ENCODE measurements around the gene EYS. TPM values are rescaled to one million over a fixed set of nuclear protein-coding genes. Genes with fewer than 3 reads are reported as not detected.

The EYS gene
- total RNA-seq, 2 donors from 2014 or later, result 0.20 TPM; not detected in 1

DNA sequence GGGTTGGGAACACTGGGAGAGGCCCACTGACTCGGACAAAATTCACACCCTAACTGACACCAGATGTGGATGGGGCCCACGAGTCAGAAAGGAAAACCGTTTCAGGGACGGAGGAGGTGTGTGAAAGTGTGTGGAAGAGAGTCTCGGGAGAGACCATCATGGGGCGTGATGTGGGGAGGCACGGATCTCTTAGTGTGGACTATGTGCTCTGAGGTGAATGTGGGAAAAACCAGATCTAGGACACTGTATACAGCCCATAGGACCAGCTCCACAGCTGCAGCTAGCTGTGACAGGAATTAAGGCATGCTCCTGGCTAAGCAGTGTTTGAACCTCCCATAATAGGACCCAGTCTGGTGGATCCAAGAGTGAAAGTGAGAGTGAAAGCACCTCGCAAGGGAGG is 1380.1 kb downstream of the EYS start:
- H3K4me3 Mint-ChIP-seq, result no peak overlapping the region
- no peak for DNase-seq (ENCODE audit: low spot score)
- no peaks in the 10 kb centered on the region for H3K4me1 Mint-ChIP-seq (ENCODE audit: low read depth in 2 of 2)
- no peaks in the 10 kb centered on the region for H3K27me3 Mint-ChIP-seq
- H3K27ac Mint-ChIP-seq, result no peak overlapping the region
- peaks cover 26% of the 10 kb centered on the region for H3K9me3 Mint-ChIP-seq
- H3K36me3 Mint-ChIP-seq, result no peaks in the 10 kb centered on the region
- ATAC-seq, result no peak

DNA sequence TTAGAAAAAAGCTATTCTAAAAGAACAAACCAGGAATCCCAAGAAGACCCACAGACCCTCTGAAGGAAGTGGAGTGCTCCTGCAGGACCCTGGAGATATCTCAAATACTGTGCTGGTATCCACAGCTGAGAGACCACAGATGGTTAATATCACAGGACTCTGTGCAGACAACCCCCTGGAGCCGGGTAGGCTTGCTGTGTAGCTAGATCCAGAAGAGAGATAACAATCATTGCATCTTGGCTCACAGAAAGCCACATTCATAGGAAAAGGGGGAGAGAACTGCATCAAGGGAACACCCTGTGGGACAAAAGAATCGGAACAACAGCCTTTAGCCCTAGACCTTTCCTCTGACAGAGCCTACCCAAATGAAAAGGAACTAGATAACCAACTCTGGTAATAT is 1381.9 kb downstream of the EYS start:
- no peak for DNase-seq (ENCODE audit: low spot score)
- no peak overlapping the region for H3K27ac Mint-ChIP-seq
- no peak overlapping the region for H3K4me3 Mint-ChIP-seq
- H3K4me1 Mint-ChIP-seq (ENCODE audit: low read depth in 2 of 2), result no peaks in the 10 kb centered on the region
- no peaks in the 10 kb centered on the region for H3K27me3 Mint-ChIP-seq
- no peaks in the 10 kb centered on the region for H3K36me3 Mint-ChIP-seq
- no peak for ATAC-seq
- peaks cover 25% of the 10 kb centered on the region for H3K9me3 Mint-ChIP-seq

DNA sequence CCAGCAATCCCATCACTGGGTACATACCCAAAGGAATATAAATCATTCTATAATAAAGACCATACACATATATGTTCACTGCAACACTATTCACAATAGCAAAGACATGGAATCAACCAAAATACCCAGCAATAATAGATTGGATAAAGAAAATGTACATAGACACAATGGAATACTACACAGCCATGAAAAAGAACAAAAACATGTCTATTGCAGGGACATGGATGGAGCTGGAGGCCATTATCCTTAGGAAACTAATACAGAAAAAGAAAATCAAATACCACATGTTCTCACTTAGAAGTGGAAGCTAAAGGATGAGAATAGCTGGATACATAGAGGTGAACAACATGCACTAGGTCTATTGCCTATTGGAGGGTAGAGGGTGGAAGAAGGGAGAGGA is 1396.8 kb downstream of the EYS start:
- H3K27ac Mint-ChIP-seq, result no peak overlapping the region
- DNase-seq (ENCODE audit: low spot score) (no peak), ATAC-seq (no peak)
- H3K4me1 Mint-ChIP-seq (ENCODE audit: low read depth in 2 of 2), result no peaks in the 10 kb centered on the region
- no peaks in the 10 kb centered on the region for H3K27me3 Mint-ChIP-seq
- H3K36me3 Mint-ChIP-seq, result peaks cover 21% of the 10 kb centered on the region
- no peak overlapping the region for H3K4me3 Mint-ChIP-seq
- H3K9me3 Mint-ChIP-seq, result peaks cover 27% of the 10 kb centered on the region

DNA sequence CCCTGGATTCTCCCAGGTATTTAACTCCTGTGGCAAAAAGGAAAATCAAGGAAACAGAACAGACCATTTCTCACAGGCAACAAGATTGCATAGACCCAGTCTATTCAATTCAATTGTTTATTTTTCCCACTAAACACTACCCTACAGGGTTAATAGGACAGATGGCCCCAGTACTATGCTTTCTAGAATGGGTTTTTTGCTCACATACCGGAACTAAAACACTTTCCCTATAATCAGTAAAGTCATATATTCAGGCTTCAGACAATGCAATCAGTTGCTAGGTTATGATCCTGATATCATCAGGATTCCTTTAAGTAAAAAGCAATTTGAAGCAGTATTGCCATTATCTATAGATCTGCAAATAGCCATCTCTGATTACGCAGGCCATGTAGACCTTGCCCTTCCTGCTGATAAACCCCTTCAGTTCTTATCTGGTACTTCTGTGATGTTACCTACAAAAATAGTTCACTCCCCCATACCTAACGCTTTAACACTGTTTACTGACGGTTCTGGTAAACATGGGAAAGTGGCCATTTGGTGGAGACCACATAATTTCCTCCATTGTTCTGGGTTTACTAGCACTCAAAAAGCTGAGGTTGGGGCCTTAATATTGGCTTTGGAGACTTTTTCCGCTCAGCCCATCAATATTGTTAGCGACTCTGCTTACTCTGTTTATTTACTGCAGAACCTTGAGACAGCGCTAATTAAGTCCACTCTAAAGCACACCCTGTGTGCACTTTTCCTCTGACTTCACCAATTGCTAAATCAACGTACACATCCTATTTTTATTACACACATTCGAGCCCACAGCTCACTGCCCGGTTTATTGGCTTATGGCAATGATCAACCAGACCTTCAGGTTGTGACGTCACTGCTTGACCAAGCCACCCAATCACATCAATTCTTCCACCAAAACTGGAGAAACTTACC is 1405.5 kb downstream of the EYS start:
- Mint-ChIP-seq H3K9me3 (peaks cover 19% of the 10 kb centered on the region), H3K27ac (no peak overlapping the region), H3K27me3 (no peaks in the 10 kb centered on the region), H3K4me1 (ENCODE audit: low read depth in 2 of 2) (no peaks in the 10 kb centered on the region), H3K36me3 (peaks cover 17% of the 10 kb centered on the region), H3K4me3 (no peak overlapping the region)
- DNase-seq (ENCODE audit: low spot score) (no peak), ATAC-seq (no peak)

DNA sequence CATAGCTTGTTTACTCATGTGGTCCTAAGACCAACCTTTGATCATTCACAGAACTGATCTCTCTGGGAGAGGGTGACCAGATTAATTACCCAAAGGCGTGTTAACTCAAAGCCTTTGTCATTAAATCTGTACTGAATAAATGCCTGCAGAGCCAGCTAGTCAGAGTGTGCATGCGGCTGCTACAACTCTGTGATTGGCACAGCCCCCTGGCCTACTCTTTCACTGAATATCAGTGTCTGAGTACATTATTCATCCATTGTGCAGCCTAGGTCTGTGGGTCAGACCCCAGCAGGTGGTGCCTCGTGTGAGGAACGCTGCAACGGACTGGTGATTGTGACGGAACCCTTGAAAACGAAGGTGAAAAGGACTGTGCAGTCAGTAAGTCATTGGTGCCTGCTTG is 1407.8 kb downstream of the EYS start:
- no peaks in the 10 kb centered on the region for H3K4me1 Mint-ChIP-seq (ENCODE audit: low read depth in 2 of 2)
- ATAC-seq, result no peak
- H3K9me3 Mint-ChIP-seq, result peaks cover 17% of the 10 kb centered on the region
- no peaks in the 10 kb centered on the region for H3K27me3 Mint-ChIP-seq
- no peak for DNase-seq (ENCODE audit: low spot score)
- H3K4me3 Mint-ChIP-seq, result no peak overlapping the region
- no peak overlapping the region for H3K27ac Mint-ChIP-seq
- H3K36me3 Mint-ChIP-seq, result peaks cover 17% of the 10 kb centered on the region

DNA sequence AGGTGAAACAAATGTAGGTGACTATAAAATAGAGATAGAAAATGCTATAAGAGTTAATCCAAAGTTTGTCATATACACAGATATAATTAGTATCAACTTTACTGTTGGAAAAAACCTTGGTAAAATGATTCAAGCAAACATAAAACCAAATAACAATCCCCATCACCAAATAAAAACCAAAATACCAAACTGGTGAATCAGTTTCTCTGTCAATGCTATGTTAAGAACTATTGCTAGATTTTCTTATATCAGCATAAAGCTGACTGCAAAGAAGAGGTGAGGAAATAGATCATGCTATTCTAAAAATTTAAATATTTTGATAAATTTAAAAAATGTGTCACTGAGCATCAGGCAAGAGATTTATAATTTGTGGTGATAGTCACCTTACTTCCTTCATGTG is 1413.0 kb downstream of the EYS start:
- Mint-ChIP-seq H3K4me3 (no peak overlapping the region), H3K27ac (no peak overlapping the region), H3K9me3 (peaks cover 10% of the 10 kb centered on the region), H3K36me3 (peaks cover 5% of the 10 kb centered on the region), H3K27me3 (no peaks in the 10 kb centered on the region), H3K4me1 (ENCODE audit: low read depth in 2 of 2) (no peaks in the 10 kb centered on the region)
- DNase-seq (ENCODE audit: low spot score) (no peak), ATAC-seq (no peak)

DNA sequence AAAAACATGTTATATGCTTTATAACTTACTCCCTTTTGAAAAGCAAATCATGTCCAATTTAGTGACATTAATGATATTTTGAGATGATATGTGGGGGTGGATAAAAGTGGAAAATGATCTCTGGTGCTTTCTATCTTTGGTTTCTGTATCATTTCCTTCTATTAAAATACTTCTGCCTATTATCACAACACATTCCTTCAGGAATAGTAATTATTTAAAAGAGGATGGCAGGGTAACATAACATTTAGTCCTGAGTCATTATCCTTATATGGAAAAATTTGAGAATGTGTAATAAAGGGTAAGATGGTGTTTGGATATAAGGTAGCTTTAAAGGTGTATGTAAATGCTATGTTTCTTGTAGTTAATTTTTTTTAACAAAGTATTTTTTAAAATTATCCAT is 1413.7 kb downstream of the EYS start:
- no peak overlapping the region for H3K27ac Mint-ChIP-seq
- H3K4me1 Mint-ChIP-seq (ENCODE audit: low read depth in 2 of 2), result no peaks in the 10 kb centered on the region
- DNase-seq (ENCODE audit: low spot score), result no peak
- H3K9me3 Mint-ChIP-seq, result peaks cover 14% of the 10 kb centered on the region
- H3K27me3 Mint-ChIP-seq, result no peaks in the 10 kb centered on the region
- H3K36me3 Mint-ChIP-seq, result peaks cover 5% of the 10 kb centered on the region
- no peak overlapping the region for H3K4me3 Mint-ChIP-seq
- ATAC-seq, result no peak

DNA sequence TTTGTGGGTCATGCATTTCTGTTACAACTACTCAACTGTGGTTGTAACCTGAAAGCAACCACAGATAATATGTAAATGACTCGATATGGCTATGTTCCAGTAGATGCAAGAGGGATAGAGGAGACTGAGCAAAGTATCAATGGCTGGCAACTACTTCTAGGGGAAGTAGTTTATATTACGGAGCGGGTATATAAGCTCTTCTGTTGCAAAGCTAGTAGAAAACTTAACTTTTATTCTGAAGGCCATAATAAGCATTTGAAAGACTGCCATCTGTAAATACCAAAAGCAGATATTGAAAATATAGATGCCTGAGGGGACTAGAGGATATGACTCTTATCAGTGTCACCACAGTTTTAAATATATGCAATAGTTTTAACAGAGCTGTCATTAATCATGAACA is 1416.2 kb downstream of the EYS start:
- no peaks in the 10 kb centered on the region for H3K36me3 Mint-ChIP-seq
- no peak overlapping the region for H3K27ac Mint-ChIP-seq
- H3K27me3 Mint-ChIP-seq, result no peaks in the 10 kb centered on the region
- H3K4me3 Mint-ChIP-seq, result no peak overlapping the region
- H3K9me3 Mint-ChIP-seq, result peaks cover 11% of the 10 kb centered on the region
- DNase-seq (ENCODE audit: low spot score) (no peak), ATAC-seq (no peak)
- H3K4me1 Mint-ChIP-seq (ENCODE audit: low read depth in 2 of 2), result no peaks in the 10 kb centered on the region

DNA sequence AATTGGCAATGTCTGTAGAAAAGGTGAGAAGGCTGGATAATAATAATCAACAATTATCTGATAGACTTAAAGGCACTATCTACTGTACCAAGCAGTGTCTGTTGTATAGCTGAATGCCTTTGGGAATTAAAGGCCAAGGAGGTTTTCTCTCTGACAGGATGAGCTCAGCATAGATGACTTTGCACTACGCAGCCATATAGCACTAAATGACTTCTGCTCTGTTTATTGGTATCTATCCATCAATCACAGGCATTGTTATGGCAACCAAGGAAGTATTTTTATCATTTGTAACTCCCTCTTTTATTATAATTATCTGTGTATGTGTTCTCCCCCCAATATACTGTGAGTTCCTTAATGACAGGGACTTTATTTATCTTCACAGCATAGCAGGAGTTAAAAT is 1417.1 kb downstream of the EYS start:
- H3K36me3 Mint-ChIP-seq, result peaks cover 6% of the 10 kb centered on the region
- no peak for DNase-seq (ENCODE audit: low spot score)
- no peak for ATAC-seq
- H3K27ac Mint-ChIP-seq, result no peak overlapping the region
- H3K9me3 Mint-ChIP-seq, result peaks cover 12% of the 10 kb centered on the region
- H3K4me3 Mint-ChIP-seq, result no peak overlapping the region
- H3K4me1 Mint-ChIP-seq (ENCODE audit: low read depth in 2 of 2), result no peaks in the 10 kb centered on the region
- H3K27me3 Mint-ChIP-seq, result no peaks in the 10 kb centered on the region

DNA sequence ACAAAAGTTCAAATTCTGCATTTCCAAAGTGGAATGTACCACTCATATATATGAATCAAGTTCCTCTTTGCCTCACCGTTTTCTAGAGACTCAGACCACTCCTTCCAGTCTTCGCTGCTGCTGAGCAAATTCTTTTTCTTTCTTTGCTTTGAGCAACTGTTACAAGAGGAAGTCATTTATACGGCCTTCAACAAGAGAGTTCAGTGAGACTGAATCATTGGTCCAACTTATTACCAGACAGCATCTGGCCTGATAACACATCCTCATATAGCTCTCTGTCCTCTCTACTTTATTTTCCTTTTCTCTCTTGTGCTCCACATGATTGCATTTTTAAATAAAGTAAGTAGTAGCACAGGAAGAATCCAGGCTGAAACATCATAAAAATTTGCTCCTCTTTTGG is 1418.7 kb downstream of the EYS start:
- Mint-ChIP-seq H3K4me3 (no peak overlapping the region), H3K9me3 (peaks cover 12% of the 10 kb centered on the region), H3K4me1 (ENCODE audit: low read depth in 2 of 2) (no peaks in the 10 kb centered on the region), H3K36me3 (peaks cover 6% of the 10 kb centered on the region), H3K27me3 (no peaks in the 10 kb centered on the region), H3K27ac (no peak overlapping the region)
- no peak for ATAC-seq
- no peak for DNase-seq (ENCODE audit: low spot score)

DNA sequence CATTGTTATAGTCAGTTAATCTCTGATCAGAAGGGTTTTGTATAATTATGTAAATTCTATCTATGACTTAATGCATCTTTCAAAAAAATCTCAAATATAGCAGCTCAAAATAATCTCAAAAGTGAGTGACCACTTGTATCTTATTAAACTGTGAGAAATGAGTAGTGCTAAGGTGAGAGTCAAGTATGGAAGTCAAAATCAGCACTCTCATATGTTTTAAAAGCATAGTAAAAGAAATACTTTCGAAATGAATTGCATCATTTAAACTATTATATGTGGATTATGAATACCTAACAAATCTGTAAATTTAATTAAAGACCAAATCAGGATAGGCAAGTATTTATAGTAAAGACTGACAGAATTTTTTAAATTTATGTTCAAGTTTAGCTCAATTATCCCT is 1425.9 kb downstream of the EYS start:
- Mint-ChIP-seq H3K27ac (no peak overlapping the region), H3K36me3 (peaks cover 6% of the 10 kb centered on the region), H3K4me3 (no peak overlapping the region), H3K27me3 (no peaks in the 10 kb centered on the region), H3K4me1 (ENCODE audit: low read depth in 2 of 2) (no peaks in the 10 kb centered on the region), H3K9me3 (peaks cover 11% of the 10 kb centered on the region)
- DNase-seq (ENCODE audit: low spot score), result no peak
- ATAC-seq, result no peak

DNA sequence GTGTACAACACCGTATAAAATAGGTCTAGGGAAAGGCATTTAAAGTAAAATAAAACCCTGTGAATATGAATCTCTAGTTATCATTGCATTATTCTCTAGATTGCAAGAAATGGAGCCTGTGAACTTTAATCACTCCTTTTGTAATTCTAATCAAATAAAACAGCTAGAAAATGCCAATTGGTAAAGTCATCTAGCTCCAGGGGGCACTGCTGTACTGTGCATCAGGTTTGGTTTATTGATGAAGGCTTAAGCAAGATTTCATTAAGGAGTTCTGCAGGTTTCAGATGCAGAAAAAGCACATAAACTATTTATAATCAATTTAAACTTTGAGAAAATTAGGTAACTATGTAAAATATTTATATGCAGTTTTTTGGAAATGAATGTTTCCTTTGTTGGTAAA is 1426.5 kb downstream of the EYS start:
- Mint-ChIP-seq H3K27me3 (no peaks in the 10 kb centered on the region), H3K9me3 (peaks cover 15% of the 10 kb centered on the region), H3K4me1 (ENCODE audit: low read depth in 2 of 2) (no peaks in the 10 kb centered on the region), H3K36me3 (peaks cover 6% of the 10 kb centered on the region), H3K27ac (no peak overlapping the region), H3K4me3 (no peak overlapping the region)
- DNase-seq (ENCODE audit: low spot score), result no peak
- ATAC-seq, result no peak

DNA sequence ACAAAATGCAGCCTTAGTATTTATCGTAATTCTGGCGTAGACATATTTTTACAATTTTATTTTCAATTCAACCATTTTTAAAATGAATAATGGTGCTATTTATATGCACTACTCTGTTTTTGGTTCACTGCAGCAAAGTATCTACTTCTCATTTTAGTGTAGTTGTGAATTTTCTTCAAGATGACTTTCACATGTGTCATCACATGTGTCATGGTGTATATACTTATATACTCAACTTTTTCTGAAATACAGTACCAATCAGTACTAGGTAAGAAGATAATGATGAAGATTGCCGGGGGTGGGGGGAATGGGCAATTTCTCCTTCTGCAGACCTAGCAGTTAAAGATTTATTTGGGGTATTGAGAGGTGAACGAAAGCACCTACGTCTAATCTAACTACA is 1436.9 kb downstream of the EYS start:
- Mint-ChIP-seq H3K4me1 (ENCODE audit: low read depth in 2 of 2) (no peaks in the 10 kb centered on the region), H3K9me3 (peaks cover 4% of the 10 kb centered on the region)

DNA sequence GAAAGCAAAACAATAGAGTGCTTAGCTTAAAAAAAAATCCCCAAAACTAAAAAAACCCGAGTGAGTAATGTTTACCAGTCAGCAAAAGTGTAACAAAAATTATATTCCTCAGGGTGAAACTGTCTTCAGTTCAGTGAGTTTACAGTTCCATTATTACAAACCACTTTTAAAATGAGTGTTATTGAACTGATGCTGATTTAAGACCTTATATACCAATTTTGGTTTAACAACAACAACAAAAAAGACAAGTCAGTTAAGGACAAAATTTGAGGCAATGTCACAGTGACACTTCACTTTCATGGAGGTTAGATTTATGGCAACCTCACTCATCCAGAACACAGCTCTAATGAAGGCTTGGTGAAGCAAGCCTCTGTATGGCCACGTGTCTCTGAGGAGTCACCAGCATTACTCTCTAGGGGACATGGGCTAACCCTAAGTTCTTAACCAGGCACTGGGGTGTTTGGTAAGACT is 1440.6 kb downstream of the EYS start:
- no peaks in the 10 kb centered on the region for H3K27me3 Mint-ChIP-seq
- no peak overlapping the region for H3K4me3 Mint-ChIP-seq
- ATAC-seq (no peak), DNase-seq (ENCODE audit: low spot score) (no peak)
- no peak overlapping the region for H3K27ac Mint-ChIP-seq
- H3K9me3 Mint-ChIP-seq, result peaks cover 4% of the 10 kb centered on the region
- no peaks in the 10 kb centered on the region for H3K36me3 Mint-ChIP-seq
- H3K4me1 Mint-ChIP-seq (ENCODE audit: low read depth in 2 of 2), result no peaks in the 10 kb centered on the region

More for the DNA sequence above, 1436.9 kb downstream of the EYS start:
- no peak for ATAC-seq
- no peaks in the 10 kb centered on the region for H3K27me3 Mint-ChIP-seq
- H3K4me3 Mint-ChIP-seq, result no peak overlapping the region
- no peak overlapping the region for H3K27ac Mint-ChIP-seq
- H3K36me3 Mint-ChIP-seq, result no peaks in the 10 kb centered on the region
- no peak for DNase-seq (ENCODE audit: low spot score)

DNA sequence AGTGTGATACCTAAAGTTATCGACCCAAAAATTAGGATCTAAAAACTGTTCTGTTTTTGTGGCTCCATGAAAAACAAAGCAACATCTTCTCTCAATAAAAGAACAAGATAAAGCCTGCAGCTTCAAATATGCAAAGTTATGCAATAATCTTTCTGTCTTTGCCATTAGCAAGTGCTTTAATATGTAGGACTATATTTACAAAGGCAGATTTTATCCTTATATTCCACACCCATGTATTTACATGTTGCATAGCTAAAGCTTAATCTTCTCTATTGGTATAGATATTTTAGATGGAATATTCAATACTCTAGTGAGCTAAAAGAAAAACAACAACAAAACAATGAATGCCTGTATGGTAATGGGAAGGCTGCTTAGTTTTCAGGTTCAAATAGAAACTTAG is 1443.2 kb downstream of the EYS start:
- Mint-ChIP-seq H3K36me3 (no peaks in the 10 kb centered on the region), H3K4me1 (ENCODE audit: low read depth in 2 of 2) (no peaks in the 10 kb centered on the region), H3K4me3 (no peak overlapping the region), H3K9me3 (peaks cover 8% of the 10 kb centered on the region), H3K27me3 (no peaks in the 10 kb centered on the region), H3K27ac (no peak overlapping the region)
- DNase-seq (ENCODE audit: low spot score), result no peak
- ATAC-seq, result no peak
